Suprapubic skin (tissue), 3 donors: ENCODE measurements around the gene SCN1A.

Experiments used
- POLR2A ChIP-seq, 2 donors: fragments of 450-650 bp; IDR thresholded peaks; one replicate each; pipeline ENCODE4 v1.6.1; 2017; ENCODE audit warnings: antibody characterized with exemption in 2 of 2, mild to moderate bottlenecking in 2 of 2, moderate library complexity in 2 of 2
- TF ChIP-seq, protein P1 (sequence below), 2 donors: fragments of 200-600 bp in 1 of 2; fragments of 450-650 bp in 1 of 2; sonication (generic) in 1 of 2; IDR thresholded peaks; one replicate each; pipeline ENCODE4 v1.5.1; 2016 to 2019; ENCODE audit warnings: antibody characterized with exemption in 2 of 2, mild to moderate bottlenecking in 1 of 2, moderate library complexity in 1 of 2

DNA sequence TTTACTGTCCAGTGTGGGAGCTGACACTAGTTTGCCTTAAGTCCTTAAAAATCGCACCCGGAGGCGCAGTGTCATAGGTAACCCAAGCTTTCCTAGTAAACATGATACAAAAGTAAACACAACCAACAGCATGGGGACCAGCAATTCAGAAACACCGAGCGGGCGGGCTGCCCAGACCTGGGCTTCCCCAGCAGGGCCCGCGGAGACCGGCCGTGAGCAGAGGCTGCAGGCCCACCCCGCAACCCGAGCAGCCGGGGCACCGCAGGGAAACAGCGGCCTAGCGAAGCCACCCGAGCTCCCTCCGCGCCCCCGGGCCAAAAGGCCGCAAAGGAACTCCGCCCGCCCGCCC is 174.5 kb downstream of the SCN1A start:
- TF ChIP-seq, protein P1, sequence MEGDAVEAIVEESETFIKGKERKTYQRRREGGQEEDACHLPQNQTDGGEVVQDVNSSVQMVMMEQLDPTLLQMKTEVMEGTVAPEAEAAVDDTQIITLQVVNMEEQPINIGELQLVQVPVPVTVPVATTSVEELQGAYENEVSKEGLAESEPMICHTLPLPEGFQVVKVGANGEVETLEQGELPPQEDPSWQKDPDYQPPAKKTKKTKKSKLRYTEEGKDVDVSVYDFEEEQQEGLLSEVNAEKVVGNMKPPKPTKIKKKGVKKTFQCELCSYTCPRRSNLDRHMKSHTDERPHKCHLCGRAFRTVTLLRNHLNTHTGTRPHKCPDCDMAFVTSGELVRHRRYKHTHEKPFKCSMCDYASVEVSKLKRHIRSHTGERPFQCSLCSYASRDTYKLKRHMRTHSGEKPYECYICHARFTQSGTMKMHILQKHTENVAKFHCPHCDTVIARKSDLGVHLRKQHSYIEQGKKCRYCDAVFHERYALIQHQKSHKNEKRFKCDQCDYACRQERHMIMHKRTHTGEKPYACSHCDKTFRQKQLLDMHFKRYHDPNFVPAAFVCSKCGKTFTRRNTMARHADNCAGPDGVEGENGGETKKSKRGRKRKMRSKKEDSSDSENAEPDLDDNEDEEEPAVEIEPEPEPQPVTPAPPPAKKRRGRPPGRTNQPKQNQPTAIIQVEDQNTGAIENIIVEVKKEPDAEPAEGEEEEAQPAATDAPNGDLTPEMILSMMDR (IDR thresholded peaks at IDR 0.05) = no peak
- no peak for TF ChIP-seq POLR2A (IDR thresholded peaks at IDR 0.05)
